Measurements from ENCODE around the gene OSER1. TPM values are rescaled to one million over a fixed set of nuclear protein-coding genes. Genes with fewer than 3 reads are reported as not detected.

OSER1 gene
- total RNA-seq, 4 donors from 2014 or later: 47.6 to 97.3 (median 70.3) TPM

DNA sequence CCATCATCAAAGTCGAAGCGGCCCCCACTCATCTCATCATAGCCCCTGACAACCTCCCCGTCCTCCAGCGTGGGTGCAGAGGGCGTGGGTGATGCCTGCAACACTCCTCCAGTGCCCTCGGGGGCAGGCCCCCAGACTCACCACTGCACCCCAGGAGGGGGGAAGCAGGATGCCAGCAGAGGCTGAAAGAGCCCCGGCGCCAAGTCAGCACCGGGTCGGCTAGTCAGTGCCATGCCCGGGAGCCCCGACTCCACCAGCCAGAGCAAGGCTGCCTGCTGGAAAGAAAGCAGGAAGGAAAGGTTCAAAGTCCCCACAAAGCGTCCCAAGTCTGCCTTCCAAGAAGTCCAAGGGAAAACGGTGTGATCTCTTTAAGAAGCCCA is 23.9 kb downstream of the OSER1 start:
- no peak for TF ChIP-seq POLR2AphosphoS5 (IDR thresholded peaks at IDR 0.05)
- TF ChIP-seq CTCF (IDR thresholded peaks at IDR 0.05): no peak
- TF ChIP-seq POLR2A (IDR thresholded peaks at IDR 0.05): no peak
- no peak for TF ChIP-seq EP300 (IDR thresholded peaks at IDR 0.05)
- ATAC-seq: no peak
- 0% methylated on average over 1 of the region's 14 CpGs; no CpG with 5 or more reads in 1 of the 2 donors for WGBS, 2 donors (ENCODE audit: low coverage in 1 of 2)
- peaks cover under 1 to 66% (median 5%) of the 10 kb centered on the region in 3 donors for H3K4me1 ChIP-seq
- no peaks in the 10 kb centered on the region for H3K9me3 ChIP-seq
- no peaks in the 10 kb centered on the region for H3K27me3 ChIP-seq
- peak overlapping the region; percentile 93 to 96 (median 96) for H3K27ac ChIP-seq
- no peaks in the 10 kb centered on the region for H3K36me3 ChIP-seq
- peak overlapping the region; percentile 78 to 80 for H3K4me3 ChIP-seq

DNA sequence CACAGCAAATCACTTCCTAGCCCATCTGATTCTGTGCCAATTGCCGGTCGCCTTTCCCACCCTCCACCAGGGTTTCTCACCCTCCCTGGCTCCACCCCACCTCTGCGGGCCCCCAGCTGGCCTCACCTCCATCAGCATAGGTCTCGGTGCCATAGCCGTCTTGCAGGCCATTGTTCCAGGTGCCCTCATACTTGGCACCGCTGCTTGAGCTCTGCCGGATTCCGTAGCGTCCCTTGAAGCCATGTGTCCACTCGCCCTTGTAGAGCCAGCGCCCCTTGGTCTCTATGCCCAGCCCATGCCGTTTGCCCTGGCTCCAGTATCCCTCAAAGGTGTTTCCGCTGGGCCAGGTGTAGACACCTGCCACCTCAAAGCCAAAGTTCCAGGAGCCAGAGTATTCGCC is 24.4 kb downstream of the OSER1 start:
- Histone ChIP-seq H3K36me3 (no peaks in the 10 kb centered on the region), H3K4me1 (peaks cover 3 to 70% (median 5%) of the 10 kb centered on the region in 3 donors), H3K27me3 (no peaks in the 10 kb centered on the region), H3K27ac (peak overlapping the region; percentile 93 to 96 (median 96)), H3K4me3 (peak overlapping the region; percentile 78 to 80), H3K9me3 (no peaks in the 10 kb centered on the region)
- 22 to 31% methylated on average over 9 to 10 of the region's 14 CpGs for WGBS, 2 donors (ENCODE audit: low coverage in 1 of 2)
- no peak for ATAC-seq
- TF ChIP-seq EP300 (IDR thresholded peaks at IDR 0.05) (no peak), POLR2AphosphoS5 (IDR thresholded peaks at IDR 0.05) (peak; percentile 17), POLR2A (IDR thresholded peaks at IDR 0.05) (peak in 1 of 2 donors; percentile 22)

DNA sequence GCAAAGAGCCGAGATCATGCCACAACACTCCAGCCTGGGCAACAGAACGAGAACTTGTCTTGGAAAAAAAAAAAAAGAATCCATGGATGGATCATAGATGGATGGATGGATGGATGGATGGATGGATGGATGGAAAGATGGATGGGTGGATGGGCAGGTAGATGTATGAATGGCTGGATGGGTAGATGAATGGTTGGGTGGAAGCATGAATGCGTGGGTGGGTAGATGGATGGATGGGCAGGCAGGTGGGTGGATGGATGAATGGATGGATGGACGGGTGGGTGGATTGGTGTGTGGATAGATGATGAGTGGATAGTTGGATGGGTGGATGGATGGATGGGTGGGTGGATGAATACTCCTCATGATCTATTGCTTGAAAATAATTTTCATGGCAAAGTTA is 25.0 kb downstream of the OSER1 start:
- TF ChIP-seq POLR2AphosphoS5 (IDR thresholded peaks at IDR 0.05) (no peak), POLR2A (IDR thresholded peaks at IDR 0.05) (no peak), CTCF (IDR thresholded peaks at IDR 0.05) (no peak), EP300 (IDR thresholded peaks at IDR 0.05) (no peak)
- Histone ChIP-seq H3K27me3 (no peaks in the 10 kb centered on the region), H3K4me3 (peak overlapping the region; percentile 78 to 80), H3K4me1 (peaks cover 3 to 73% (median 5%) of the 10 kb centered on the region in 3 donors), H3K36me3 (no peaks in the 10 kb centered on the region), H3K9me3 (no peaks in the 10 kb centered on the region), H3K27ac (peak overlapping the region; percentile 93 to 96 (median 96))
- 38 to 41% methylated on average over 4 of the region's 4 CpGs for WGBS, 2 donors (ENCODE audit: low coverage in 1 of 2)
- no peak for ATAC-seq

DNA sequence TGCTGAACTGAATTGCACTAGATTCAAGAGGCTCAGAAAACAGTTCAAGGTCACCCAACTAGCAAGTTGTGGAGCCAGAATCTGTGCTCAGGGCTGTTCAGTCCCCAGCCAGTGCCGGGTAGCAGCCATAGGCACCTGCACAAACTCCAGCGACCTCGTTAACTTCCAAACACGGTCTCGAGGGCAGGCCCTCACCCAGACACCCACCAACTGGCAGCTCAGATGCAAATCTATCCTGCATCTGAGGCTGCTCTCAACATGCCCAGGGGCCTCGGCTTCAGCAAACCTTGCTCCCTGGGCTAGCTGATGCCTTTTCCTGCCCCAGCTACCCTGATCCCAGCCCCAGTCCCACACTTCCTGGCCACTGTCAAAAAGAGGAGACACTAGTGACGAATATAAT is 27.3 kb downstream of the OSER1 start:
- 17 to 40% methylated on average over 1 to 2 of the region's 7 CpGs for WGBS, 2 donors (ENCODE audit: low coverage in 1 of 2)
- Histone ChIP-seq H3K4me3 (peak overlapping the region; percentile 78 to 80), H3K27ac (peak overlapping the region; percentile 93 to 96 (median 96)), H3K9me3 (no peaks in the 10 kb centered on the region), H3K27me3 (no peaks in the 10 kb centered on the region), H3K36me3 (no peaks in the 10 kb centered on the region), H3K4me1 (peaks cover 0 to 71% (median 3%) of the 10 kb centered on the region in 3 donors)
- TF ChIP-seq POLR2A (IDR thresholded peaks at IDR 0.05): peak in 1 of 2 donors; percentile 26
- TF ChIP-seq POLR2AphosphoS5 (IDR thresholded peaks at IDR 0.05): no peak
- ATAC-seq: no peak

DNA sequence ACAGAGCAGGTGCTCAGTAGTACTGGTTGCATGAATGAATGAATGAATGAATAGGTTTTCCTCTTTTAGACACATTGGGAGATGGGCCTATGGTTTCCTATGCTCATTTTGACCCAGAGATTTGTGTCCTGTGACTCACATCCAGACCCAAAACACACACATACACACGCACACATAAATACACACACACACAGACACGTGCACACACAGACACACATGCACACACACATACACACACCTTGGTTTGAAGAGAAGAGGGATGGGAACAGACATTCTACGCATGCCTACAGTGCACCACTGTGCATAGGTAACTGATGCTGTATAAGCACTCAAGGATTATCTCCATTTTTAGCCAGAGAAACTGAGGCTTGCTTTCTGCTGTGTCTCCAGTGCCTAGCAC is 27.7 kb downstream of the OSER1 start:
- peaks cover 0 to 70% (median 3%) of the 10 kb centered on the region in 3 donors for H3K4me1 ChIP-seq
- WGBS, 2 donors (ENCODE audit: low coverage in 1 of 2): 20 to 39% methylated on average over 3 of the region's 3 CpGs
- H3K9me3 ChIP-seq: no peaks in the 10 kb centered on the region
- no peaks in the 10 kb centered on the region for H3K27me3 ChIP-seq
- H3K4me3 ChIP-seq: peak overlapping the region; percentile 78 to 80
- no peaks in the 10 kb centered on the region for H3K36me3 ChIP-seq
- peak overlapping the region; percentile 93 to 96 (median 96) for H3K27ac ChIP-seq
- ATAC-seq: no peak
- no peak for TF ChIP-seq POLR2A (IDR thresholded peaks at IDR 0.05)
- TF ChIP-seq CTCF (IDR thresholded peaks at IDR 0.05): no peak
- TF ChIP-seq EP300 (IDR thresholded peaks at IDR 0.05): no peak
- TF ChIP-seq POLR2AphosphoS5 (IDR thresholded peaks at IDR 0.05): no peak

- Histone ChIP-seq H3K27me3 (no peaks in the 10 kb centered on the region), H3K27ac (peak overlapping the region; percentile 93 to 96 (median 96)), H3K36me3 (no peaks in the 10 kb centered on the region), H3K4me3 (peak overlapping the region; percentile 78 to 80), H3K9me3 (no peaks in the 10 kb centered on the region), H3K4me1 (peaks cover 0 to 70% (median 3%) of the 10 kb centered on the region in 3 donors)
- ATAC-seq: no peak
- WGBS, 2 donors (ENCODE audit: low coverage in 1 of 2): 24 to 29% methylated on average over 7 to 13 of the region's 13 CpGs
- TF ChIP-seq POLR2A (IDR thresholded peaks at IDR 0.05): no peak
- TF ChIP-seq CTCF (IDR thresholded peaks at IDR 0.05): no peak
- TF ChIP-seq POLR2AphosphoS5 (IDR thresholded peaks at IDR 0.05): no peak
- no peak for TF ChIP-seq EP300 (IDR thresholded peaks at IDR 0.05)
Observed at GRCh38 chr20:44182135-44182765, 28.3 kb downstream of the OSER1 start.

Measured in gastroesophageal sphincter (tissue), 4 donors.